Heart left ventricle (tissue), 13 donors: ENCODE results near the gene ASB6.

Source experiments
- CTCF ChIP-seq, 12 donors: fragments of 200-600 bp; sonication (generic) in 4 of 12; IDR thresholded peaks; one replicate each; pipeline versions ENCODE4 v1.5.0 to v1.8.0; 2018 to 2022; ENCODE audit warnings: antibody characterized with exemption in 12 of 12, mild to moderate bottlenecking in 5 of 12
- POLR2A ChIP-seq, 2 donors: fragments of 450-650 bp; IDR thresholded peaks; one replicate each; pipeline ENCODE4 v1.6.1; 2017; ENCODE audit warnings: antibody characterized with exemption in 2 of 2, mild to moderate bottlenecking in 2 of 2, moderate library complexity in 2 of 2
- donor health status: ischemic (EF 13 %, LVEDD 7.1; RV severe dilation, severe dysfunction).
- donor health status: DM: no; HTN: yes; CAD: no.
- donor health status: DM: no; HTN: no; CAD: no.
- donor health status: ischemic (EF 25% LVEDD 6.9; RV normal size, moderate dysfunction).
- donor health status: ischemic (EF 25% LVEDD 5.7; RV mildly dilated, moderate dysfunction).
- donor health status: ischemic (EF 35%, LVEDD 5.7; RV mildly dilated, moderate dysfunction).
- donor health status: nonischemic (EF 11% LVEDD 7.7; RV severe dilation, severe dysfunction).
- donor health status: DM: yes; HTN: yes; CAD: no.
- donor health status: PGD.
- donor health status: ischemic (EF 29% LVEDD 5.4; RV normal size, mild dysfunction).
- donor health status: nonischemic (EF 23%, LVEDD 6.1; RV moderate dilation, normal function).

GRCh38 chr9:129672702-129673101 lies 30.8 kb upstream of the ASB6 start:
- TF ChIP-seq CTCF (IDR thresholded peaks at IDR 0.05) (no peak), POLR2A (IDR thresholded peaks at IDR 0.05) (no peak)
